Pons (tissue), 1 donor: ENCODE measurements around the gene NKAIN2.
"Not testable (repeated sequence)": the region's sequence is repeated elsewhere in the genome, so short reads cannot be mapped to it uniquely, and the experiment has no call there.

ENCODE experiments used
- DNase-seq: peaks from one replicate; pipeline ENCODE4 v3.0.0-alpha.2; 2016; ENCODE audit warnings: low spot score

Gene NKAIN2

GRCh38 chr6:123895346-123895745, 91.7 kb downstream of the NKAIN2 start:
- DNase-seq: no peak

- DNase-seq: no peak
Observed at GRCh38 chr6:123895806-123896205, 92.1 kb downstream of the NKAIN2 start.

- DNase-seq: no peak
Observed at GRCh38 chr6:123896869-123897268, 93.2 kb downstream of the NKAIN2 start.

- DNase-seq: no peak
Observed at GRCh38 chr6:123897965-123898364, 94.3 kb downstream of the NKAIN2 start.

GRCh38 chr6:123898665-123899064, 95.0 kb downstream of the NKAIN2 start:
- no peak for DNase-seq

GRCh38 chr6:123899745-123900144, 96.1 kb downstream of the NKAIN2 start:
- DNase-seq: no peak

GRCh38 chr6:123901436-123901835, 97.8 kb downstream of the NKAIN2 start:
- DNase-seq: no peak

- DNase-seq: no peak
Observed at GRCh38 chr6:123902738-123903313, 99.2 kb downstream of the NKAIN2 start.

GRCh38 chr6:123904228-123904627, 100.6 kb downstream of the NKAIN2 start:
- no peak for DNase-seq

- no peak for DNase-seq
Observed at GRCh38 chr6:123908797-123909196, 105.1 kb downstream of the NKAIN2 start.

GRCh38 chr6:123909989-123910388, 106.3 kb downstream of the NKAIN2 start:
- DNase-seq: no peak

GRCh38 chr6:123913863-123914262, 110.2 kb downstream of the NKAIN2 start:
- DNase-seq: no peak

GRCh38 chr6:123923379-123923778, 119.7 kb downstream of the NKAIN2 start:
- not testable (repeated sequence) for DNase-seq

GRCh38 chr6:123925350-123925749, 121.7 kb downstream of the NKAIN2 start:
- no peak for DNase-seq

- DNase-seq: no peak
Observed at GRCh38 chr6:123925842-123926399, 122.3 kb downstream of the NKAIN2 start.

GRCh38 chr6:123928529-123928928, 124.9 kb downstream of the NKAIN2 start:
- DNase-seq: no peak

GRCh38 chr6:123931928-123932327, 128.3 kb downstream of the NKAIN2 start:
- no peak for DNase-seq

GRCh38 chr6:123940551-123940950, 136.9 kb downstream of the NKAIN2 start:
- no peak for DNase-seq

GRCh38 chr6:123941855-123942254, 138.2 kb downstream of the NKAIN2 start:
- DNase-seq: no peak

- no peak for DNase-seq
Observed at GRCh38 chr6:123945386-123945785, 141.7 kb downstream of the NKAIN2 start.

- DNase-seq: no peak
Observed at GRCh38 chr6:123953920-123954319, 150.3 kb downstream of the NKAIN2 start.

GRCh38 chr6:123956492-123957139, 153.0 kb downstream of the NKAIN2 start:
- no peak for DNase-seq

GRCh38 chr6:123962508-123962907, 158.8 kb downstream of the NKAIN2 start:
- DNase-seq: no peak

- peak; percentile 78 for DNase-seq
Observed at GRCh38 chr6:123965894-123966293, 162.2 kb downstream of the NKAIN2 start.
